HEK293T (cell line): ENCODE results near the gene RAB9B.

Experiments used
- ARNT ChIP-seq: fragments of 450-650 bp; IDR thresholded peaks from 2 replicates; pipeline ENCODE4 v1.6.1; 2017; ENCODE audit warnings: mild to moderate bottlenecking
- BHLHE40 ChIP-seq: fragments of 450-650 bp; IDR thresholded peaks from 2 replicates; pipeline ENCODE4 v1.6.1; 2016; ENCODE audit warnings: mild to moderate bottlenecking, moderate library complexity, borderline replicate concordance
- ELF4 ChIP-seq: fragments of 450-650 bp; IDR thresholded peaks from 2 replicates; pipeline ENCODE4 v1.6.1; 2017; ENCODE audit warnings: antibody characterized with exemption
- FOXA1 ChIP-seq: fragments of 450-650 bp; IDR thresholded peaks from 2 replicates; pipeline ENCODE4 v1.6.1; 2016; ENCODE audit warnings: mild to moderate bottlenecking
- FOXK2 ChIP-seq: fragments of 450-650 bp; IDR thresholded peaks from 2 replicates; pipeline ENCODE4 v1.6.1; 2016; ENCODE audit warnings: mild to moderate bottlenecking
- FOXM1 ChIP-seq: fragments of 450-650 bp; IDR thresholded peaks from 2 replicates; pipeline ENCODE4 v1.6.1; 2017; ENCODE audit warnings: mild to moderate bottlenecking, borderline replicate concordance
- LEF1 ChIP-seq: fragments of 450-650 bp; IDR thresholded peaks from 2 replicates; pipeline ENCODE4 v1.6.1; 2017; ENCODE audit warnings: mild to moderate bottlenecking, borderline replicate concordance
- NFRKB ChIP-seq: fragments of 450-650 bp; IDR thresholded peaks from 2 replicates; pipeline ENCODE4 v1.6.1; 2016; ENCODE audit warnings: mild to moderate bottlenecking, moderate library complexity
- PKNOX1 ChIP-seq: fragments of 450-650 bp; IDR thresholded peaks from 2 replicates; pipeline ENCODE4 v1.6.1; 2016
- SP1 ChIP-seq: fragments of 450-650 bp; IDR thresholded peaks from 2 replicates; pipeline ENCODE4 v1.6.1; 2017
- SUZ12 ChIP-seq: fragments of 450-650 bp; IDR thresholded peaks from 2 replicates; pipeline ENCODE4 v1.6.1; 2016; ENCODE audit warnings: mild to moderate bottlenecking
- TARDBP ChIP-seq: fragments of 450-650 bp; IDR thresholded peaks from 2 replicates; pipeline ENCODE4 v1.6.1; 2016
- ZNF384 ChIP-seq: fragments of 450-650 bp; IDR thresholded peaks from 2 replicates; pipeline ENCODE4 v1.6.1; 2016

- TF ChIP-seq ARNT (no peak), FOXK2 (no peak), NFRKB (no peak), FOXA1 (no peak), SUZ12 (no peak), PKNOX1 (no peak), FOXM1 (no peak), LEF1 (no peak), ZNF384 (no peak), BHLHE40 (no peak), SP1 (no peak), TARDBP (no peak), ELF4 (no peak)
Measured at GRCh38 chrX:103773445-103773844, 58.6 kb downstream of the RAB9B start.
